Glutamatergic neuron (in vitro differentiated cells): ENCODE data around the gene FBLN2. TPM values are rescaled to one million over a fixed set of nuclear protein-coding genes. Genes with fewer than 3 reads are reported as not detected.

ENCODE experiments used
- DNase-seq: peaks from one replicate; pipeline ENCODE4 v3.0.0; 2022
- H3K27ac Mint-ChIP-seq: one replicate; pipeline ENCODE4 v1.8.0; 2020; ENCODE audit warnings: mild to moderate bottlenecking, mixed read lengths, inconsistent platforms; ENCODE audit not compliant: unreplicated experiment
- H3K27me3 Mint-ChIP-seq: one replicate; pipeline ENCODE4 v1.8.0; 2020; ENCODE audit warnings: mild to moderate bottlenecking, moderate library complexity, mixed read lengths, inconsistent platforms; ENCODE audit not compliant: unreplicated experiment
- H3K36me3 Mint-ChIP-seq: one replicate; pipeline ENCODE4 v1.8.0; 2020; ENCODE audit warnings: mild to moderate bottlenecking, mixed read lengths, inconsistent platforms; ENCODE audit not compliant: unreplicated experiment
- H3K4me1 Mint-ChIP-seq: one replicate; pipeline ENCODE4 v1.8.0; 2020; ENCODE audit warnings: mild to moderate bottlenecking, low read depth, mixed read lengths, inconsistent platforms; ENCODE audit not compliant: unreplicated experiment
- H3K4me3 Mint-ChIP-seq: one replicate; pipeline ENCODE4 v1.8.0; 2020; ENCODE audit warnings: mild to moderate bottlenecking, mixed read lengths, inconsistent platforms; ENCODE audit not compliant: unreplicated experiment
- H3K9me3 Mint-ChIP-seq: one replicate; pipeline ENCODE4 v1.8.0; 2020; ENCODE audit warnings: mild to moderate bottlenecking, moderate library complexity, mixed read lengths, inconsistent platforms; ENCODE audit not compliant: unreplicated experiment
- CTCF ChIP-seq: fragments of 200-600 bp; sonication (generic); IDR thresholded peaks from one replicate; pipeline ENCODE4 v1.5.0; 2021; ENCODE audit not compliant: partially characterized antibody, unreplicated experiment
- total RNA-seq: library from RNA; stranded (reverse); fragmentation: NEBNext Ultra II Directional; extraction: Animal tissue kit (Norgen Biotek cat#: 25700); gene quantifications from one replicate; pipeline ENCODE4 v1.2.1, GENCODE V29; 2021; ENCODE audit not compliant: unreplicated experiment

FBLN2 gene
- total RNA-seq, 1 donor from 2014 or later = 2.1 TPM

- no peak for DNase-seq
These were observed 22.3 kb downstream of the FBLN2 start for GRCh38 chr3:13571264-13571663.

GRCh38 chr3:13571831-13572750 lies 23.2 kb downstream of the FBLN2 start:
- H3K4me1 Mint-ChIP-seq = peaks cover 6% of the 10 kb centered on the region
- H3K36me3 Mint-ChIP-seq = no peaks in the 10 kb centered on the region
- no peak overlapping the region for H3K27ac Mint-ChIP-seq
- no peaks in the 10 kb centered on the region for H3K9me3 Mint-ChIP-seq
- TF ChIP-seq CTCF = no peak
- H3K4me3 Mint-ChIP-seq = no peak overlapping the region
- H3K27me3 Mint-ChIP-seq = peaks cover 18% of the 10 kb centered on the region
- no peak for DNase-seq

More at GRCh38 chr3:13571264-13571663, 22.3 kb downstream of the FBLN2 start:
- Mint-ChIP-seq H3K9me3 (no peaks in the 10 kb centered on the region), H3K27me3 (peaks cover 20% of the 10 kb centered on the region), H3K36me3 (no peaks in the 10 kb centered on the region), H3K27ac (no peak overlapping the region), H3K4me1 (peaks cover 9% of the 10 kb centered on the region), H3K4me3 (no peak overlapping the region)
- no peak for TF ChIP-seq CTCF

- no peak for DNase-seq
- Mint-ChIP-seq H3K27me3 (peaks cover 18% of the 10 kb centered on the region), H3K4me3 (no peak overlapping the region), H3K27ac (no peak overlapping the region), H3K36me3 (no peaks in the 10 kb centered on the region), H3K9me3 (no peaks in the 10 kb centered on the region), H3K4me1 (peaks cover 7% of the 10 kb centered on the region)
- TF ChIP-seq CTCF = no peak
These were observed 24.1 kb downstream of the FBLN2 start for GRCh38 chr3:13572926-13573623.

- H3K9me3 Mint-ChIP-seq = no peaks in the 10 kb centered on the region
- no peak overlapping the region for H3K27ac Mint-ChIP-seq
- peaks cover 12% of the 10 kb centered on the region for H3K27me3 Mint-ChIP-seq
- no peaks in the 10 kb centered on the region for H3K36me3 Mint-ChIP-seq
- H3K4me1 Mint-ChIP-seq = peaks cover 7% of the 10 kb centered on the region
- no peak overlapping the region for H3K4me3 Mint-ChIP-seq
- no peak for TF ChIP-seq CTCF
- no peak for DNase-seq
These were observed 25.3 kb downstream of the FBLN2 start for GRCh38 chr3:13574083-13574797.
